H1 (cell line): ENCODE data around the gene CIC. TPM values are rescaled to one million over a fixed set of nuclear protein-coding genes. Genes with fewer than 3 reads are reported as not detected.

Experiments
- ASH2L ChIP-seq: fragments of 200-600, 300-600 bp; sonication (generic); IDR thresholded peaks from one replicate; pipeline ENCODE4 v1.7.1; 2017; ENCODE audit warnings: low read length
- BACH1 ChIP-seq: IDR thresholded peaks from 2 replicates; pipeline ENCODE4 v1.6.1; 2012; ENCODE audit warnings: low read length, improper control_type of control experiment
- BCL11A ChIP-seq, 2 experiments: IDR thresholded peaks; one replicate each; pipeline ENCODE4 v1.6.1; 2011; ENCODE audit warnings: low read depth in 2 of 2, low read length in 2 of 2, mild to moderate bottlenecking in 2 of 2
- CBX5 ChIP-seq: fragments of 300-800, 300-1000 bp; sonication (generic); IDR thresholded peaks from 2 replicates; pipeline ENCODE4 v1.7.1; 2016; ENCODE audit warnings: antibody characterized with exemption, low read length, low read depth
- CBX8 ChIP-seq: fragments of 300-800, 300-1000 bp; sonication (generic); IDR thresholded peaks from 2 replicates; pipeline ENCODE4 v1.7.1; 2016; ENCODE audit warnings: low read depth, low read length, borderline replicate concordance
- CEBPB ChIP-seq: IDR thresholded peaks from 2 replicates; pipeline ENCODE4 v1.6.1; 2012; ENCODE audit warnings: low read depth, low read length
- EGR1 ChIP-seq: IDR thresholded peaks from 2 replicates; pipeline ENCODE4 v1.6.1; 2011; ENCODE audit warnings: low read depth, low read length, borderline replicate concordance
- EP300 ChIP-seq, 2 experiments: IDR thresholded peaks; 1 replicate in 1 of 2; 2 replicates in 1 of 2; pipeline ENCODE4 v1.6.1; 2011 to 2012; ENCODE audit warnings: low read depth in 2 of 2, low read length in 2 of 2, mild to moderate bottlenecking in 2 of 2, borderline replicate concordance in 1 of 2, inconsistent platforms in 1 of 2, moderate library complexity in 1 of 2
- KDM4A ChIP-seq: IDR thresholded peaks from one replicate; pipeline ENCODE4 v1.7.1; 2012; ENCODE audit warnings: low read depth, mild to moderate bottlenecking, moderate library complexity, low read length, inconsistent platforms; ENCODE audit not compliant: severe bottlenecking
- NRF1 ChIP-seq: IDR thresholded peaks from 2 replicates; pipeline ENCODE4 v1.6.1; 2011; ENCODE audit warnings: mild to moderate bottlenecking, low read depth, low read length, improper control_type of control experiment
- POLR2A ChIP-seq, 2 experiments: IDR thresholded peaks; 1 replicate in 1 of 2; 2 replicates in 1 of 2; pipeline ENCODE4 v1.6.1; 2011; ENCODE audit warnings: low read depth in 2 of 2, low read length in 2 of 2, mild to moderate bottlenecking in 2 of 2; ENCODE audit errors: control extremely low read depth in 1 of 2
- POU5F1 ChIP-seq: IDR thresholded peaks from 2 replicates; pipeline ENCODE4 v1.6.1; 2011; ENCODE audit warnings: low read depth, mild to moderate bottlenecking, low read length, moderate library complexity
- RAD21 ChIP-seq, 2 experiments: IDR thresholded peaks in 1 of 2; conservative IDR thresholded peaks in 1 of 2; 2 replicates each; pipeline ENCODE4 v1.6.1; 2011; ENCODE audit warnings: low read depth in 2 of 2, low read length in 2 of 2, improper control_type of control experiment in 1 of 2, inconsistent platforms in 1 of 2, mild to moderate bottlenecking in 1 of 2, moderate library complexity in 1 of 2
- RBBP5 ChIP-seq: IDR thresholded peaks from 2 replicates; pipeline ENCODE4 v1.7.1; 2012; ENCODE audit warnings: low read depth, mild to moderate bottlenecking, inconsistent platforms, low read length, moderate library complexity, borderline replicate concordance
- SP1 ChIP-seq: IDR thresholded peaks from 2 replicates; pipeline ENCODE4 v1.6.1; 2011; ENCODE audit warnings: low read depth, low read length
- SP2 ChIP-seq: IDR thresholded peaks from 2 replicates; pipeline ENCODE4 v1.6.1; 2012; ENCODE audit warnings: mild to moderate bottlenecking, low read length, inconsistent platforms
- ZNF274 ChIP-seq: IDR thresholded peaks from 2 replicates; pipeline ENCODE4 v1.7.0; 2012; ENCODE audit warnings: low read length, borderline replicate concordance; ENCODE audit errors: extremely low read depth
- polyA plus RNA-seq, 7 experiments: library from polyadenylated mRNA; depleted of rRNA in 3 of 7; stranded (reverse) in 5 of 7; unstranded in 2 of 7; fragments of >200 nt in 5 of 7; fragments of 200-250 nt in 2 of 7; gene quantifications; 1 replicate in 5 of 7; 2 replicates in 1 of 7; 4 replicates in 1 of 7; pipeline versions ENCODE4 v1.2.1 to v1.2.3, GENCODE V29; 2011 to 2013; ENCODE audit warnings: missing spikeins in 2 of 7, mixed read lengths in 2 of 7
- total RNA-seq: library from RNA; stranded (reverse); fragmentation: NEBNext Ultra II Directional; extraction: Animal tissue kit (Norgen Biotek cat#: 25700); gene quantifications from 2 replicates; pipeline ENCODE4 v1.2.1, GENCODE V29; 2021
- TF ChIP-seq, protein P1 (sequence below), 3 experiments: IDR thresholded peaks; 1 replicate in 2 of 3; 2 replicates in 1 of 3; pipeline versions ENCODE4 v1.5.1 to v1.6.1; 2011; ENCODE audit warnings: low read length in 3 of 3, mild to moderate bottlenecking in 3 of 3, inconsistent platforms in 2 of 3, low read depth in 1 of 3, moderate library complexity in 1 of 3; ENCODE audit not compliant: insufficient read depth in 1 of 3; ENCODE audit errors: control extremely low read depth in 1 of 3
- TF ChIP-seq, protein P2 (sequence below): IDR thresholded peaks from 2 replicates; pipeline ENCODE4 v1.6.1; 2011; ENCODE audit warnings: low read depth, mild to moderate bottlenecking, low read length; ENCODE audit not compliant: insufficient read depth
- TF ChIP-seq, protein P3 (sequence below): IDR thresholded peaks from 2 replicates; pipeline ENCODE4 v1.6.1; 2012; ENCODE audit warnings: inconsistent platforms

Gene CIC
- total and polyA plus RNA-seq, 2 of the 8 experiments (the other 6 are each of a cell fraction or from before 2014, with no cell fraction given), result 13.2 to 43.6 TPM

DNA sequence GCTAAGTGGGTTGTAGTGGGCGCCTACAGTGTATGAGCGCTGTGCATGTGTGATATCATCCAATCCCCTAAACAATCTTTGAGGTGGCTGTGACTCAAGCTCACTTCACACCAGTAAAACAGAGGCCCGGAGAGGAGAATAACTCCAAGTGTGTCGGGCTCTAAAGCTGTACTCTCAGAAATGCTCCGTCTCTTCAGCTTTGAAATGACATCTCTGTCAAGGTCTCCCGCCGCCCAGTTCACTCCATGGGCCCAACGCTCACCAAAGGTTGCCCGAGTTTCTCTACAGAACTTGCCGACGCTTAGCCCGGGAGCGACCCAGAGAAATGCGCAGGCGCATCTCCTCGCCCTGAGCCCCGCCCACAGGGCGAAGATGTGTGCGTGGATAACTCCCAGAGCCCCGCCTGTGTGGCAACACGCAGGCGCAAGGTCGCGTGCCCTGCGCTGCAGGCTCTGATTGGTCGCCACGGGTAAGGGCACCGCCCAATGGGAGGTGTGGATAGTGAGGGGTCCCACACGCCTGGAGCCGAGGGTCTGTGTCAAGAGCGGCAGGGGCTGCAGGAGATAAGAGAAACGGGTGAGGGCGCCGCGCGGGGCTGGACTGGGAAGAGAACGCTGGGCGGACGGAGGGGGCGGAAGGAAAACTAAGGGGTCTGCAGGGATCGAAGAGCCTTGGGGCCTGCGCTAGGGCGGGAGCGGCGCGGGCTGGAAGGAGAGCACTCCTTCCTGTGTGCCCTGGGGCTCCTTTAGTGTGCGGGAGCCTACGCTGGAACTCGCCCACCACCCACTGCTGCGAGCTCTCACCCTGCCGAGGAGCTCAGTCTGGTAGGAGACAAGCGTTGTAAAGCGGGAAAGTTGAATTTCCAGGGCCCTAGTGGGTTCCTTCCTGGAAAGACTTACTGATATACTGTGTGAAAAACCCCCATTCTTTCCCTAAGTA, 49.0 kb upstream of the CIC start, which contains the start of gene ZNF526 (continued):
- TF ChIP-seq CEBPB, result peak; percentile 25; the same call in 1 of the 2 replicates
- TF ChIP-seq KDM4A, result no peak
- TF ChIP-seq, protein P1, sequence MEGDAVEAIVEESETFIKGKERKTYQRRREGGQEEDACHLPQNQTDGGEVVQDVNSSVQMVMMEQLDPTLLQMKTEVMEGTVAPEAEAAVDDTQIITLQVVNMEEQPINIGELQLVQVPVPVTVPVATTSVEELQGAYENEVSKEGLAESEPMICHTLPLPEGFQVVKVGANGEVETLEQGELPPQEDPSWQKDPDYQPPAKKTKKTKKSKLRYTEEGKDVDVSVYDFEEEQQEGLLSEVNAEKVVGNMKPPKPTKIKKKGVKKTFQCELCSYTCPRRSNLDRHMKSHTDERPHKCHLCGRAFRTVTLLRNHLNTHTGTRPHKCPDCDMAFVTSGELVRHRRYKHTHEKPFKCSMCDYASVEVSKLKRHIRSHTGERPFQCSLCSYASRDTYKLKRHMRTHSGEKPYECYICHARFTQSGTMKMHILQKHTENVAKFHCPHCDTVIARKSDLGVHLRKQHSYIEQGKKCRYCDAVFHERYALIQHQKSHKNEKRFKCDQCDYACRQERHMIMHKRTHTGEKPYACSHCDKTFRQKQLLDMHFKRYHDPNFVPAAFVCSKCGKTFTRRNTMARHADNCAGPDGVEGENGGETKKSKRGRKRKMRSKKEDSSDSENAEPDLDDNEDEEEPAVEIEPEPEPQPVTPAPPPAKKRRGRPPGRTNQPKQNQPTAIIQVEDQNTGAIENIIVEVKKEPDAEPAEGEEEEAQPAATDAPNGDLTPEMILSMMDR (IDR thresholded peaks at IDR 0.05; ENCODE audit: control extremely low read depth in 1 of 3, insufficient read depth in 1 of 3, low read depth in 1 of 3, low read length in 3 of 3), result peak in 1 of 3 experiments; percentile 29; a peak in 2 of 4 replicates
- TF ChIP-seq RAD21 (IDR thresholded peaks at IDR 0.05 in 1 of 2, conservative IDR thresholded peaks at IDR 0.05 in 1 of 2; ENCODE audit: low read depth in 2 of 2, low read length in 2 of 2), result peak in 1 of 2 experiments; percentile 11; a peak in 1 of 4 replicates
- TF ChIP-seq, protein P2, sequence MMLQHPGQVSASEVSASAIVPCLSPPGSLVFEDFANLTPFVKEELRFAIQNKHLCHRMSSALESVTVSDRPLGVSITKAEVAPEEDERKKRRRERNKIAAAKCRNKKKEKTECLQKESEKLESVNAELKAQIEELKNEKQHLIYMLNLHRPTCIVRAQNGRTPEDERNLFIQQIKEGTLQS, result 0 out of 2 replicates have a peak, but pooled peaks have one; percentile 34
- TF ChIP-seq EP300 (IDR thresholded peaks at IDR 0.05; ENCODE audit: borderline replicate concordance in 1 of 2, low read depth in 2 of 2, low read length in 2 of 2), result no peak
- TF ChIP-seq NRF1, result peak; percentile 95
- peak; percentile 94 for TF ChIP-seq SP1
- TF ChIP-seq SP2, result no peak
- TF ChIP-seq, protein P3, sequence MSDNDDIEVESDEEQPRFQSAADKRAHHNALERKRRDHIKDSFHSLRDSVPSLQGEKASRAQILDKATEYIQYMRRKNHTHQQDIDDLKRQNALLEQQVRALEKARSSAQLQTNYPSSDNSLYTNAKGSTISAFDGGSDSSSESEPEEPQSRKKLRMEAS, result peak; percentile 64; the same call in 1 of the 2 replicates
- no peak for TF ChIP-seq RBBP5
- TF ChIP-seq BACH1, result peak; percentile 66
- TF ChIP-seq BCL11A (IDR thresholded peaks at IDR 0.05; ENCODE audit: low read depth in 2 of 2, low read length in 2 of 2), result no peak
- peak; percentile 46 to 84 for TF ChIP-seq POLR2A (IDR thresholded peaks at IDR 0.05; ENCODE audit: control extremely low read depth in 1 of 2, low read depth in 2 of 2, low read length in 2 of 2)
- no peak for TF ChIP-seq CBX8
- no peak for TF ChIP-seq POU5F1
- no peak for TF ChIP-seq ASH2L
- TF ChIP-seq ZNF274, result no peak
- TF ChIP-seq EGR1, result no peak; the same call in 1 of the 2 replicates
- TF ChIP-seq CBX5, result no peak
